HepG2 (cell line): ENCODE results near the gene KIAA0319L. TPM values are rescaled to one million over a fixed set of nuclear protein-coding genes. Genes with fewer than 3 reads are reported as not detected.
A peak's percentile ranks its signal among the peaks of the same experiment; 100 is the strongest.

Experiments used
- CCAR2 ChIP-seq: fragments of 200-400 bp; formaldehyde crosslinking; optimal IDR thresholded peaks from 2 replicates; pipeline ENCODE3; 2018; ENCODE audit warnings: low read depth, mild to moderate bottlenecking, low read length, moderate library complexity
- CENPBD1 ChIP-seq: sonication (generic); formaldehyde crosslinking; IDR thresholded peaks from 2 replicates; pipeline ENCODE4 v1.8.0; 2022; ENCODE audit warnings: missing genetic modification reagents, low read depth, mild to moderate bottlenecking, borderline replicate concordance
- CREB1 ChIP-seq, 2 experiments: fragments of 450-650 bp in 1 of 2; IDR thresholded peaks; 2 replicates each; pipeline ENCODE4 v1.6.1; 2016 to 2017; ENCODE audit warnings: control low read depth in 1 of 2, mild to moderate bottlenecking in 1 of 2, missing compliant biosample characterization in 1 of 2, missing genetic modification characterization in 1 of 2
- NFKBIZ ChIP-seq: IDR thresholded peaks from 2 replicates; pipeline ENCODE4 v1.6.1; 2018; ENCODE audit warnings: missing genetic modification reagents, missing compliant biosample characterization
- ZNF44 ChIP-seq: sonication (generic); formaldehyde crosslinking; IDR thresholded peaks from 2 replicates; pipeline ENCODE4 v1.5.1; 2020; ENCODE audit warnings: mild to moderate bottlenecking, missing genetic modification reagents
- ZNF605 ChIP-seq: sonication (generic); formaldehyde crosslinking; IDR thresholded peaks from 2 replicates; pipeline ENCODE4 v1.8.0; 2022; ENCODE audit warnings: mild to moderate bottlenecking, missing genetic modification reagents
- ZNF678 ChIP-seq: sonication (generic); formaldehyde crosslinking; IDR thresholded peaks from 2 replicates; pipeline ENCODE4 v1.4.0; 2020; ENCODE audit warnings: mild to moderate bottlenecking, missing genetic modification reagents
- ZNF770 ChIP-seq: sonication (generic); formaldehyde crosslinking; IDR thresholded peaks from 2 replicates; pipeline ENCODE4 v1.5.0; 2020; ENCODE audit warnings: mild to moderate bottlenecking, missing genetic modification reagents
- ZNF781 ChIP-seq: sonication (generic); formaldehyde crosslinking; IDR thresholded peaks from 2 replicates; pipeline ENCODE4 v1.5.1; 2020; ENCODE audit warnings: borderline replicate concordance, mild to moderate bottlenecking, missing genetic modification reagents; ENCODE audit errors: not compliant biosample characterization
- ZNF782 ChIP-seq: sonication (generic); formaldehyde crosslinking; IDR thresholded peaks from 2 replicates; pipeline ENCODE4 v1.4.0; 2020; ENCODE audit warnings: missing genetic modification reagents, mild to moderate bottlenecking, borderline replicate concordance
- polyA plus RNA-seq, 8 experiments: library from polyadenylated mRNA; depleted of rRNA in 3 of 8; stranded (reverse) in 7 of 8; unstranded in 1 of 8; fragments of >200 nt; fragmentation: Illumina TruSeq in 4 of 8; extraction: Trizol in 4 of 8; gene quantifications; 2 replicates each; pipeline versions ENCODE4 v1.2.1 to v1.2.3, GENCODE V29; 2011 to 2016; ENCODE audit warnings: low read depth in 4 of 8, missing spikeins in 1 of 8, mixed read lengths in 1 of 8; ENCODE audit not compliant: insufficient read depth in 1 of 8
- total RNA-seq, 5 experiments: library from RNA; depleted of rRNA; stranded (reverse); fragments of >200 nt; fragmentation: Illumina TruSeq; extraction: Trizol; gene quantifications; 2 replicates each; pipeline ENCODE4 v1.2.3, GENCODE V29; 2016; ENCODE audit warnings: low read depth in 1 of 5
- TF ChIP-seq, protein P1 (sequence below): sonication (generic); formaldehyde crosslinking; IDR thresholded peaks from 2 replicates; pipeline ENCODE4 v1.5.0; 2020; ENCODE audit warnings: missing genetic modification reagents, mild to moderate bottlenecking, borderline replicate concordance
- TF ChIP-seq, protein P2 (sequence below): sonication (generic); formaldehyde crosslinking; IDR thresholded peaks from 2 replicates; pipeline ENCODE4 v1.5.1; 2020; ENCODE audit warnings: mild to moderate bottlenecking, moderate library complexity, missing genetic modification reagents
- TF ChIP-seq, protein P3 (sequence below): IDR thresholded peaks from 2 replicates; pipeline ENCODE4 v1.6.1; 2012; ENCODE audit warnings: low read length, improper control_type of control experiment
- TF ChIP-seq, protein P4 (sequence below): sonication (generic); formaldehyde crosslinking; IDR thresholded peaks from 2 replicates; pipeline ENCODE4 v1.5.1; 2020; ENCODE audit warnings: mild to moderate bottlenecking, missing genetic modification reagents, moderate library complexity

Gene KIAA0319L
- total and polyA plus RNA-seq, 2 of the 13 experiments (the other 11 are each of a cell fraction or from before 2014, with no cell fraction given): 33.4 to 82.6 TPM

DNA sequence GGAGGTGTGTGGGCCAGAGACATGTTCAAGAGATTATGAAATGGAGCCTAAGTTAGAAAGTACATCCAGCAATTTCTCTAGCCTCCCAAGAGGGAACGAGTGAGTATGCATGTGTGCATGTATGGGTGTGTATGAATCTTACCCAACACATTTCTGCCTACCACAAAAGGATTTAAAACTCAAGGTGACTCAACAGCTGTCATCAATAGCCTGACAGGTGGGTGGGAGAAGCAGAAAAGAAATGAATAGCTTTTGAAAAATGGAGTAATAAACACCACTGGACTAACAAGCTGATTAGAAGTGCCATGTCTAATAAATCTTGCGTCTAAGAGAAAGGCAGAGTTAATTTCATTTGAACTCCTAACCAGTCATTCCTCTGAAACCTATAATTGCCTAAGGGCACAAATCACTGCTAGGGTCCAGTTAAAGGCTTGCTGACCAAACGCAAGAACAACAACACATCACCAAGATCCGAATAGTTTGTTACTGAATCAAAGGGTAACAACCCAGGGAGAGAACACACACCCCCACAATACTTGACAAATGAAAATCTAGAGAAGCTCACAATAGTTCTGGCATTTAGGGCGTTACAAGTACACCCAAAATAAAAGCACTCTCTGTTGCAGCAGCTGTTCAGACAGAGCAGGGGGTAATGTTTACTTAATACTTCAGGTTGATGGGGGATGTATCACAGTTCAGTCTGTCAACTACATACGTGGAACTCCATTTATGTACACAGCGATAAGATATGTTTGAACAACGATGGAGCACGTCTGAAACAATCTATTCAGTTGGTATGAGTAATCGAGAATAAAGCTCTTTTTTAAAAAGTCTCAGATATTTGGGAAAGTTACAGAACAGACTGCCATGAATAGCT is 1.4 kb downstream of the KIAA0319L start (continued):
- peak; percentile 13; the same call in 1 of the 2 replicates for TF ChIP-seq CREB1 (IDR thresholded peaks at IDR 0.05)
- TF ChIP-seq CREB1 (CRISPR knock-in tag; IDR thresholded peaks at IDR 0.05): peak; percentile 78
- no peak for TF ChIP-seq ZNF770 (CRISPR knock-in tag)
- no peak for TF ChIP-seq NFKBIZ (CRISPR knock-in tag)
- TF ChIP-seq, protein P1, sequence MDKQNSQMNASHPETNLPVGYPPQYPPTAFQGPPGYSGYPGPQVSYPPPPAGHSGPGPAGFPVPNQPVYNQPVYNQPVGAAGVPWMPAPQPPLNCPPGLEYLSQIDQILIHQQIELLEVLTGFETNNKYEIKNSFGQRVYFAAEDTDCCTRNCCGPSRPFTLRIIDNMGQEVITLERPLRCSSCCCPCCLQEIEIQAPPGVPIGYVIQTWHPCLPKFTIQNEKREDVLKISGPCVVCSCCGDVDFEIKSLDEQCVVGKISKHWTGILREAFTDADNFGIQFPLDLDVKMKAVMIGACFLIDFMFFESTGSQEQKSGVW (CRISPR knock-in tag): no peak
- TF ChIP-seq ZNF44: no peak
- TF ChIP-seq ZNF782: no peak
- TF ChIP-seq, protein P2, sequence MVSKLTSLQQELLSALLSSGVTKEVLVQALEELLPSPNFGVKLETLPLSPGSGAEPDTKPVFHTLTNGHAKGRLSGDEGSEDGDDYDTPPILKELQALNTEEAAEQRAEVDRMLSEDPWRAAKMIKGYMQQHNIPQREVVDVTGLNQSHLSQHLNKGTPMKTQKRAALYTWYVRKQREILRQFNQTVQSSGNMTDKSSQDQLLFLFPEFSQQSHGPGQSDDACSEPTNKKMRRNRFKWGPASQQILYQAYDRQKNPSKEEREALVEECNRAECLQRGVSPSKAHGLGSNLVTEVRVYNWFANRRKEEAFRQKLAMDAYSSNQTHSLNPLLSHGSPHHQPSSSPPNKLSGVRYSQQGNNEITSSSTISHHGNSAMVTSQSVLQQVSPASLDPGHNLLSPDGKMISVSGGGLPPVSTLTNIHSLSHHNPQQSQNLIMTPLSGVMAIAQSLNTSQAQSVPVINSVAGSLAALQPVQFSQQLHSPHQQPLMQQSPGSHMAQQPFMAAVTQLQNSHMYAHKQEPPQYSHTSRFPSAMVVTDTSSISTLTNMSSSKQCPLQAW (CRISPR knock-in tag): no peak
- TF ChIP-seq ZNF678 (CRISPR knock-in tag): no peak
- TF ChIP-seq, protein P3, sequence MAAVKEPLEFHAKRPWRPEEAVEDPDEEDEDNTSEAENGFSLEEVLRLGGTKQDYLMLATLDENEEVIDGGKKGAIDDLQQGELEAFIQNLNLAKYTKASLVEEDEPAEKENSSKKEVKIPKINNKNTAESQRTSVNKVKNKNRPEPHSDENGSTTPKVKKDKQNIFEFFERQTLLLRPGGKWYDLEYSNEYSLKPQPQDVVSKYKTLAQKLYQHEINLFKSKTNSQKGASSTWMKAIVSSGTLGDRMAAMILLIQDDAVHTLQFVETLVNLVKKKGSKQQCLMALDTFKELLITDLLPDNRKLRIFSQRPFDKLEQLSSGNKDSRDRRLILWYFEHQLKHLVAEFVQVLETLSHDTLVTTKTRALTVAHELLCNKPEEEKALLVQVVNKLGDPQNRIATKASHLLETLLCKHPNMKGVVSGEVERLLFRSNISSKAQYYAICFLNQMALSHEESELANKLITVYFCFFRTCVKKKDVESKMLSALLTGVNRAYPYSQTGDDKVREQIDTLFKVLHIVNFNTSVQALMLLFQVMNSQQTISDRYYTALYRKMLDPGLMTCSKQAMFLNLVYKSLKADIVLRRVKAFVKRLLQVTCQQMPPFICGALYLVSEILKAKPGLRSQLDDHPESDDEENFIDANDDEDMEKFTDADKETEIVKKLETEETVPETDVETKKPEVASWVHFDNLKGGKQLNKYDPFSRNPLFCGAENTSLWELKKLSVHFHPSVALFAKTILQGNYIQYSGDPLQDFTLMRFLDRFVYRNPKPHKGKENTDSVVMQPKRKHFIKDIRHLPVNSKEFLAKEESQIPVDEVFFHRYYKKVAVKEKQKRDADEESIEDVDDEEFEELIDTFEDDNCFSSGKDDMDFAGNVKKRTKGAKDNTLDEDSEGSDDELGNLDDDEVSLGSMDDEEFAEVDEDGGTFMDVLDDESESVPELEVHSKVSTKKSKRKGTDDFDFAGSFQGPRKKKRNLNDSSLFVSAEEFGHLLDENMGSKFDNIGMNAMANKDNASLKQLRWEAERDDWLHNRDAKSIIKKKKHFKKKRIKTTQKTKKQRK: no peak
- no peak for TF ChIP-seq CENPBD1 (CRISPR knock-in tag)
- peak; percentile 29; the same call in 1 of the 2 replicates for TF ChIP-seq ZNF605
- TF ChIP-seq, protein P4, sequence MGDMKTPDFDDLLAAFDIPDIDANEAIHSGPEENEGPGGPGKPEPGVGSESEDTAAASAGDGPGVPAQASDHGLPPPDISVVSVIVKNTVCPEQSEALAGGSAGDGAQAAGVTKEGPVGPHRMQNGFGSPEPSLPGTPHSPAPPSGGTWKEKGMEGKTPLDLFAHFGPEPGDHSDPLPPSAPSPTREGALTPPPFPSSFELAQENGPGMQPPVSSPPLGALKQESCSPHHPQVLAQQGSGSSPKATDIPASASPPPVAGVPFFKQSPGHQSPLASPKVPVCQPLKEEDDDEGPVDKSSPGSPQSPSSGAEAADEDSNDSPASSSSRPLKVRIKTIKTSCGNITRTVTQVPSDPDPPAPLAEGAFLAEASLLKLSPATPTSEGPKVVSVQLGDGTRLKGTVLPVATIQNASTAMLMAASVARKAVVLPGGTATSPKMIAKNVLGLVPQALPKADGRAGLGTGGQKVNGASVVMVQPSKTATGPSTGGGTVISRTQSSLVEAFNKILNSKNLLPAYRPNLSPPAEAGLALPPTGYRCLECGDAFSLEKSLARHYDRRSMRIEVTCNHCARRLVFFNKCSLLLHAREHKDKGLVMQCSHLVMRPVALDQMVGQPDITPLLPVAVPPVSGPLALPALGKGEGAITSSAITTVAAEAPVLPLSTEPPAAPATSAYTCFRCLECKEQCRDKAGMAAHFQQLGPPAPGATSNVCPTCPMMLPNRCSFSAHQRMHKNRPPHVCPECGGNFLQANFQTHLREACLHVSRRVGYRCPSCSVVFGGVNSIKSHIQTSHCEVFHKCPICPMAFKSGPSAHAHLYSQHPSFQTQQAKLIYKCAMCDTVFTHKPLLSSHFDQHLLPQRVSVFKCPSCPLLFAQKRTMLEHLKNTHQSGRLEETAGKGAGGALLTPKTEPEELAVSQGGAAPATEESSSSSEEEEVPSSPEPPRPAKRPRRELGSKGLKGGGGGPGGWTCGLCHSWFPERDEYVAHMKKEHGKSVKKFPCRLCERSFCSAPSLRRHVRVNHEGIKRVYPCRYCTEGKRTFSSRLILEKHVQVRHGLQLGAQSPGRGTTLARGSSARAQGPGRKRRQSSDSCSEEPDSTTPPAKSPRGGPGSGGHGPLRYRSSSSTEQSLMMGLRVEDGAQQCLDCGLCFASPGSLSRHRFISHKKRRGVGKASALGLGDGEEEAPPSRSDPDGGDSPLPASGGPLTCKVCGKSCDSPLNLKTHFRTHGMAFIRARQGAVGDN: no peak
- TF ChIP-seq CCAR2: no peak
- no peak for TF ChIP-seq ZNF781 (CRISPR knock-in tag)
